Loucy (cell line): ENCODE data around the gene MRPL36.

Experiments
- H2AFZ ChIP-seq: fragments of 200-600 bp; sonication (generic); 2 replicates; pipeline ENCODE4 v1.6.0; 2016; ENCODE audit warnings: antibody characterized with exemption, mild to moderate bottlenecking, low read length, moderate library complexity
- H3F3A ChIP-seq: fragments of 200-600 bp; 2 replicates; pipeline ENCODE4 v1.6.0; 2016; ENCODE audit warnings: antibody characterized with exemption, low read depth, mild to moderate bottlenecking
- H3K27me3 ChIP-seq: fragments of 200-600 bp; sonication (generic); 2 replicates; pipeline ENCODE4 v1.6.1; 2014; ENCODE audit warnings: low read length, mild to moderate bottlenecking; ENCODE audit not compliant: insufficient read depth, poor library complexity, severe bottlenecking
- H3K36me3 ChIP-seq: fragments of 200-600 bp; sonication (generic); 2 replicates; pipeline ENCODE4 v1.6.1; 2016; ENCODE audit warnings: low read length; ENCODE audit not compliant: insufficient read depth
- H3K4me1 ChIP-seq: fragments of 200-600 bp; sonication (generic); 2 replicates; pipeline ENCODE4 v1.5.1; 2014; ENCODE audit warnings: low read length, mild to moderate bottlenecking; ENCODE audit not compliant: insufficient read depth, poor library complexity, severe bottlenecking
- H3K4me2 ChIP-seq: fragments of 200-600 bp; sonication (generic); 2 replicates; pipeline ENCODE4 v1.6.0; 2014; ENCODE audit warnings: antibody characterized with exemption, low read length, low read depth, mild to moderate bottlenecking; ENCODE audit not compliant: poor library complexity, severe bottlenecking
- H3K4me3 ChIP-seq: fragments of 200-600 bp; sonication (generic); 2 replicates; pipeline ENCODE4 v1.5.1; 2014; ENCODE audit warnings: low read length, mild to moderate bottlenecking, mixed read lengths; ENCODE audit not compliant: poor library complexity, severe bottlenecking
- H3K79me2 ChIP-seq: fragments of 200-600 bp; sonication (generic); 2 replicates; pipeline ENCODE4 v1.6.1; 2014; ENCODE audit warnings: low read length; ENCODE audit not compliant: insufficient read depth
- H3K9ac ChIP-seq: fragments of 200-600 bp; sonication (generic); 2 replicates; pipeline ENCODE4 v1.6.0; 2014; ENCODE audit warnings: mild to moderate bottlenecking, low read depth, low read length, moderate library complexity; ENCODE audit not compliant: poor library complexity, severe bottlenecking
- H3K9me2 ChIP-seq: fragments of 200-600 bp; sonication (generic); replicated peaks from 2 replicates; pipeline ENCODE4 v1.6.1; 2016; ENCODE audit warnings: low read depth, low read length, mixed read lengths
- H3K9me3 ChIP-seq: fragments of 200-600 bp; sonication (generic); 2 replicates; pipeline ENCODE4 v1.6.1; 2014; ENCODE audit warnings: mild to moderate bottlenecking, antibody characterized with exemption, low read length, low read depth; ENCODE audit not compliant: insufficient read depth
- H4K20me1 ChIP-seq: fragments of 200-600 bp; sonication (generic); 2 replicates; pipeline ENCODE4 v1.6.0; 2014; ENCODE audit warnings: antibody characterized with exemption, low read length, mild to moderate bottlenecking; ENCODE audit not compliant: insufficient read depth, poor library complexity, severe bottlenecking
- CTCF ChIP-seq: fragments of 200-600 bp; sonication (generic); conservative IDR thresholded peaks from 2 replicates; pipeline ENCODE4 v1.5.1; 2014; ENCODE audit warnings: mild to moderate bottlenecking, antibody characterized with exemption, low read length
- EZH2phosphoT487 ChIP-seq: fragments of 200-600 bp; IDR thresholded peaks from 2 replicates; pipeline ENCODE4 v1.6.1; 2018; ENCODE audit warnings: antibody characterized with exemption, mild to moderate bottlenecking, moderate library complexity, borderline replicate concordance

The MRPL36 gene

GRCh38 chr5:1842004-1842819 is 42.6 kb upstream of the MRPL36 start:
- Histone ChIP-seq H3K27me3 (no peaks in the 10 kb centered on the region), H3K9me2 (no peaks in the 10 kb centered on the region), H3K79me2 (no peaks in the 10 kb centered on the region), H2AFZ (no peak overlapping the region), H3K9me3 (no peaks in the 10 kb centered on the region), H4K20me1 (no peaks in the 10 kb centered on the region), H3K36me3 (no peaks in the 10 kb centered on the region), H3K4me1 (no peaks in the 10 kb centered on the region), H3K4me2 (no peak overlapping the region), H3K4me3 (no peak overlapping the region), H3K9ac (no peak overlapping the region), H3F3A (no peaks in the 10 kb centered on the region)
- TF ChIP-seq CTCF (no peak), EZH2phosphoT487 (no peak)

GRCh38 chr5:1840741-1841521 is 41.3 kb upstream of the MRPL36 start:
- Histone ChIP-seq H3K4me2 (no peak overlapping the region), H3K36me3 (no peaks in the 10 kb centered on the region), H3F3A (no peaks in the 10 kb centered on the region), H3K4me1 (no peaks in the 10 kb centered on the region), H3K9me3 (no peaks in the 10 kb centered on the region), H3K9ac (no peak overlapping the region), H4K20me1 (no peaks in the 10 kb centered on the region), H3K79me2 (no peaks in the 10 kb centered on the region), H3K9me2 (no peaks in the 10 kb centered on the region), H3K27me3 (no peaks in the 10 kb centered on the region), H2AFZ (no peak overlapping the region), H3K4me3 (no peak overlapping the region)
- TF ChIP-seq CTCF: no peak

GRCh38 chr5:1840071-1840547 is 40.5 kb upstream of the MRPL36 start:
- Histone ChIP-seq H3K4me1 (no peaks in the 10 kb centered on the region), H3K9me2 (no peaks in the 10 kb centered on the region), H3K9me3 (no peaks in the 10 kb centered on the region), H3K4me3 (no peak overlapping the region), H3K27me3 (no peaks in the 10 kb centered on the region), H3K9ac (no peak overlapping the region), H2AFZ (no peak overlapping the region), H3F3A (no peaks in the 10 kb centered on the region), H3K79me2 (no peaks in the 10 kb centered on the region), H3K36me3 (no peaks in the 10 kb centered on the region), H4K20me1 (no peaks in the 10 kb centered on the region), H3K4me2 (no peak overlapping the region)
- TF ChIP-seq EZH2phosphoT487 (no peak), CTCF (no peak)
